ENCODE measurements around the gene PUSL1.

- no peak; the same call in 1 of the 2 replicates for TF ChIP-seq POLR2AphosphoS5 (IDR thresholded peaks at IDR 0.05; ENCODE audit: low read depth, low read length)
- TF ChIP-seq TAF1 (IDR thresholded peaks at IDR 0.05; ENCODE audit: low read depth, low read length), result no peak
- no peak for TF ChIP-seq POLR2A (IDR thresholded peaks at IDR 0.05; ENCODE audit: low read depth, low read length)
- no peak for TF ChIP-seq POU2F2 (IDR thresholded peaks at IDR 0.05; ENCODE audit: low read depth, low read length)
- no peak for TF ChIP-seq SPI1 (IDR thresholded peaks at IDR 0.05; ENCODE audit: low read depth, low read length)
- no peak for TF ChIP-seq PAX5 (IDR thresholded peaks at IDR 0.05; ENCODE audit: insufficient read depth, low read length, severe bottlenecking)
These were observed 23.8 kb downstream of the PUSL1 start for GRCh38 chr1:1332031-1332755.
